KMS-11 (cell line): Measurements from ENCODE around the gene WDR72.
"Not testable (repeated sequence)": the region's sequence is repeated elsewhere in the genome, so short reads cannot be mapped to it uniquely, and the experiment has no call there.

ENCODE experiments used
- H2AFZ ChIP-seq: fragments of 200-600 bp; sonication (generic); 2 replicates; pipeline ENCODE4 v1.6.1; 2016; ENCODE audit warnings: antibody characterized with exemption, mixed run types, low read depth
- H3K27ac ChIP-seq: fragments of 200-600 bp; sonication (generic); 2 replicates; pipeline ENCODE4 v1.6.1; 2016; ENCODE audit warnings: mild to moderate bottlenecking, mixed run types
- H3K27me3 ChIP-seq: fragments of 200-600 bp; sonication (generic); 2 replicates; pipeline ENCODE4 v1.6.1; 2017; ENCODE audit warnings: mild to moderate bottlenecking, low read depth, mixed run types, moderate library complexity; ENCODE audit not compliant: insufficient read depth
- H3K36me3 ChIP-seq: fragments of 200-600 bp; sonication (generic); 2 replicates; pipeline ENCODE4 v1.6.1; 2017; ENCODE audit warnings: mild to moderate bottlenecking, mixed run types; ENCODE audit not compliant: insufficient read depth
- H3K4me1 ChIP-seq: fragments of 200-600 bp; sonication (generic); 2 replicates; pipeline ENCODE4 v1.6.1; 2016; ENCODE audit warnings: mild to moderate bottlenecking, low read depth, mixed run types; ENCODE audit not compliant: poor library complexity, severe bottlenecking
- H3K4me2 ChIP-seq: fragments of 200-600 bp; sonication (generic); 2 replicates; pipeline ENCODE4 v1.7.0; 2016; ENCODE audit warnings: mild to moderate bottlenecking, mixed run types
- H3K4me3 ChIP-seq: fragments of 200-600 bp; sonication (generic); IDR thresholded peaks from 2 replicates; pipeline ENCODE4 v1.6.1; 2017; ENCODE audit warnings: low read depth, low read length, mixed read lengths; ENCODE audit not compliant: insufficient read depth
- H3K79me2 ChIP-seq: fragments of 200-600 bp; sonication (generic); 2 replicates; pipeline ENCODE4 v1.6.1; 2016; ENCODE audit warnings: low read depth, mixed run types; ENCODE audit not compliant: insufficient read depth
- H3K9ac ChIP-seq: fragments of 200-600 bp; sonication (generic); 2 replicates; pipeline ENCODE4 v1.6.1; 2016; ENCODE audit warnings: mild to moderate bottlenecking, mixed run types
- H4K20me1 ChIP-seq: fragments of 200-600 bp; sonication (generic); 2 replicates; pipeline ENCODE4 v1.6.1; 2016; ENCODE audit warnings: mild to moderate bottlenecking, mixed run types; ENCODE audit not compliant: insufficient read depth
- CTCF ChIP-seq: fragments of 200-600 bp; sonication (generic); conservative IDR thresholded peaks from 2 replicates; pipeline ENCODE4 v1.6.1; 2017; ENCODE audit warnings: low read depth, mild to moderate bottlenecking, antibody characterized with exemption, low read length, moderate library complexity, mixed read lengths

WDR72 gene

GRCh38 chr15:53548236-53548635 lies 211.2 kb downstream of the WDR72 start:
- Histone ChIP-seq H3K4me1 (no peaks in the 10 kb centered on the region), H2AFZ (no peak overlapping the region), H3K27ac (no peak overlapping the region), H3K79me2 (no peaks in the 10 kb centered on the region), H4K20me1 (no peaks in the 10 kb centered on the region), H3K4me3 (no peak overlapping the region), H3K36me3 (no peaks in the 10 kb centered on the region), H3K9ac (no peak overlapping the region), H3K4me2 (no peak overlapping the region), H3K27me3 (no peaks in the 10 kb centered on the region)
- no peak for TF ChIP-seq CTCF

GRCh38 chr15:53540626-53541300 lies 218.7 kb downstream of the WDR72 start:
- H3K4me1 ChIP-seq, H3K9ac ChIP-seq, H2AFZ ChIP-seq, H3K79me2 ChIP-seq, H3K4me3 ChIP-seq, H4K20me1 ChIP-seq, H3K27me3 ChIP-seq, H3K27ac ChIP-seq, H3K36me3 ChIP-seq, H3K4me2 ChIP-seq: not testable (repeated sequence)

- H3K4me2 ChIP-seq: no peak overlapping the region
- no peaks in the 10 kb centered on the region for H3K27me3 ChIP-seq
- H2AFZ ChIP-seq: no peak overlapping the region
- TF ChIP-seq CTCF: no peak
- no peaks in the 10 kb centered on the region for H3K4me1 ChIP-seq
- no peak overlapping the region for H3K4me3 ChIP-seq
- no peaks in the 10 kb centered on the region for H4K20me1 ChIP-seq
- no peak overlapping the region for H3K9ac ChIP-seq
- no peaks in the 10 kb centered on the region for H3K36me3 ChIP-seq
- H3K79me2 ChIP-seq: no peaks in the 10 kb centered on the region
- H3K27ac ChIP-seq: no peak overlapping the region
These were observed 219.6 kb downstream of the WDR72 start for GRCh38 chr15:53539878-53540277.

GRCh38 chr15:53536479-53537120 lies 222.9 kb downstream of the WDR72 start:
- no peak overlapping the region for H3K9ac ChIP-seq
- no peak for TF ChIP-seq CTCF

GRCh38 chr15:53535886-53536285 lies 223.6 kb downstream of the WDR72 start:
- Histone ChIP-seq H3K27me3 (no peaks in the 10 kb centered on the region), H3K36me3 (no peaks in the 10 kb centered on the region), H3K79me2 (no peaks in the 10 kb centered on the region), H3K27ac (no peak overlapping the region), H3K4me3 (no peak overlapping the region), H3K4me1 (no peaks in the 10 kb centered on the region), H3K9ac (no peak overlapping the region), H4K20me1 (no peaks in the 10 kb centered on the region), H3K4me2 (no peak overlapping the region), H2AFZ (no peak overlapping the region)
- no peak for TF ChIP-seq CTCF

More at GRCh38 chr15:53536479-53537120, 222.9 kb downstream of the WDR72 start:
- no peaks in the 10 kb centered on the region for H3K36me3 ChIP-seq
- no peaks in the 10 kb centered on the region for H3K4me1 ChIP-seq
- H3K79me2 ChIP-seq: no peaks in the 10 kb centered on the region
- no peaks in the 10 kb centered on the region for H3K27me3 ChIP-seq
- no peaks in the 10 kb centered on the region for H4K20me1 ChIP-seq
- no peak overlapping the region for H3K27ac ChIP-seq
- H3K4me2 ChIP-seq: no peak overlapping the region
- no peak overlapping the region for H2AFZ ChIP-seq
- no peak overlapping the region for H3K4me3 ChIP-seq
